Fibroblast of lung (primary cell): Measurements from ENCODE around the gene KLC1.

Source experiments
- EZH2 ChIP-seq: IDR thresholded peaks from 2 replicates; pipeline ENCODE4 v1.5.1; 2012; ENCODE audit warnings: low read length, control low read depth, mild to moderate bottlenecking; ENCODE audit errors: missing control alignments
- TF ChIP-seq, protein P1 (sequence below), 2 donors: IDR thresholded peaks in 1 of 2; conservative IDR thresholded peaks in 1 of 2; 1 replicate in 1 of 2; 2 replicates in 1 of 2; pipeline ENCODE4 v1.5.1; 2011 to 2012; ENCODE audit warnings: low read length in 2 of 2, control low read depth in 1 of 2, inconsistent platforms in 1 of 2, low read depth in 1 of 2, mild to moderate bottlenecking in 1 of 2

DNA sequence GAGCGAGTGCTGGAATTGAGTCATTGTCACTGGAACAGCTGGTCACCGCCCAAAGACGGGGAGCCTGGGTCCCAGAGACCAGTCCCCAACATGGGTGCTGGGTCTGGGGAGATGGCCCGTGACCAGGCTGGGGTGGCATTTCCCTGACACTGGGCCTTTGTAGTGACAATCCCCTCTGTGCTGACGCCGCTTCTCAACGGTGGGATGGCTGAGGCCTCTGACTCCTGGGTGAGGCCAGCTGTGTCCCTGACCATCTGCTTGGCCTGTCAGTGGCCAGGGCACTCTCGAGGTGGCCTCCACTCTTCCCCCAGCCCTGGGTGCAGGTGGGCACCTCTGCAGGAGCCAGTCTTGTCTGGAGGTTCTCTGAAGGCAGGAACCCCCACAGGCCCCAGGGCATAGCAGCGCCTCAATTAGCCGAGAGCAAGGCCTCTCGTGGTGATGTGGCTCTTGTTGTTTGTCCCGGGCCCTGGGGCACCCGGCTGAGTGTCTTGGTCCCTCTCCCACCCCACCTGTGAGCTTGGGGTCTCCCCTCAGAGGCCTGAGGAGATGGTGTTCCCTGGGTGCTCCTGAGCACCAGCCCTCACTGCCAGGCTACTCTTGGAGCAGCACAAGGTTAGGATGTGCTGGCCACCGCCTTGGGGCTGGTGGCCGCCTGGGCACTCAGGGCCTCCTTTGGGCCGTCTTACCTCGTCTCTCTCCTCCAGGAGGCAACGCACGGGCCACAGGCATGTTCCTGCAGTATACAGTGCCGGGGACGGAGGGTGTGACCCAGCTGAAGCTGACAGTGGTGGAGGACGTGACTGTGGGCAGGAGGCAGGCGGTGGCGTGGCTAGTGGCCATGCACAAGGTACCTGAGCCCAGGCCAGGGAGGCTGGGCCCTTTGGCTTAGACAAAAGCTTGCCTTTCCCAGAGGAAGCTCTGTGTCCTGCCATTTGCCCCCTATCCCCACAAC, 103.2 kb downstream of the KLC1 start:
- TF ChIP-seq, protein P1, sequence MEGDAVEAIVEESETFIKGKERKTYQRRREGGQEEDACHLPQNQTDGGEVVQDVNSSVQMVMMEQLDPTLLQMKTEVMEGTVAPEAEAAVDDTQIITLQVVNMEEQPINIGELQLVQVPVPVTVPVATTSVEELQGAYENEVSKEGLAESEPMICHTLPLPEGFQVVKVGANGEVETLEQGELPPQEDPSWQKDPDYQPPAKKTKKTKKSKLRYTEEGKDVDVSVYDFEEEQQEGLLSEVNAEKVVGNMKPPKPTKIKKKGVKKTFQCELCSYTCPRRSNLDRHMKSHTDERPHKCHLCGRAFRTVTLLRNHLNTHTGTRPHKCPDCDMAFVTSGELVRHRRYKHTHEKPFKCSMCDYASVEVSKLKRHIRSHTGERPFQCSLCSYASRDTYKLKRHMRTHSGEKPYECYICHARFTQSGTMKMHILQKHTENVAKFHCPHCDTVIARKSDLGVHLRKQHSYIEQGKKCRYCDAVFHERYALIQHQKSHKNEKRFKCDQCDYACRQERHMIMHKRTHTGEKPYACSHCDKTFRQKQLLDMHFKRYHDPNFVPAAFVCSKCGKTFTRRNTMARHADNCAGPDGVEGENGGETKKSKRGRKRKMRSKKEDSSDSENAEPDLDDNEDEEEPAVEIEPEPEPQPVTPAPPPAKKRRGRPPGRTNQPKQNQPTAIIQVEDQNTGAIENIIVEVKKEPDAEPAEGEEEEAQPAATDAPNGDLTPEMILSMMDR (conservative IDR thresholded peaks at IDR 0.05 in 1 of 2, IDR thresholded peaks at IDR 0.05 in 1 of 2; ENCODE audit: low read depth in 1 of 2, low read length in 2 of 2) = no peak
- no peak for TF ChIP-seq EZH2
